Suprapubic skin (tissue), 4 donors: ENCODE results near the gene EMC1. TPM values are rescaled to one million over a fixed set of nuclear protein-coding genes. Genes with fewer than 3 reads are reported as not detected.

Experiments
- DNase-seq, 2 donors: peaks; one replicate each; pipeline ENCODE4 v3.0.0-alpha.2; 2019; ENCODE audit warnings: low spot score in 2 of 2
- H3K27ac ChIP-seq: fragments of 200-600 bp; sonication (generic); one replicate; pipeline ENCODE4 v1.5.1; 2019
- H3K27me3 ChIP-seq: fragments of 200-600 bp; sonication (generic); one replicate; pipeline ENCODE4 v1.5.1; 2019
- H3K36me3 ChIP-seq: fragments of 200-600 bp; sonication (generic); one replicate; pipeline ENCODE4 v1.5.1; 2019
- H3K4me1 ChIP-seq: fragments of 200-600 bp; sonication (generic); one replicate; pipeline ENCODE4 v1.5.1; 2019
- H3K4me3 ChIP-seq: fragments of 200-600 bp; sonication (generic); one replicate; pipeline ENCODE4 v1.5.1; 2019; ENCODE audit warnings: mild to moderate bottlenecking
- H3K9me3 ChIP-seq: fragments of 200-600 bp; sonication (generic); one replicate; pipeline ENCODE4 v1.5.1; 2019
- EP300 ChIP-seq: sonication (generic); formaldehyde crosslinking; IDR thresholded peaks from one replicate; pipeline ENCODE4 v1.6.1; 2017; ENCODE audit warnings: antibody characterized with exemption
- POLR2A ChIP-seq, 2 donors: fragments of 450-650 bp; IDR thresholded peaks; one replicate each; pipeline ENCODE4 v1.6.1; 2017; ENCODE audit warnings: antibody characterized with exemption in 2 of 2, mild to moderate bottlenecking in 2 of 2, moderate library complexity in 2 of 2
- POLR2AphosphoS5 ChIP-seq, 3 donors: sonication (generic); formaldehyde crosslinking; IDR thresholded peaks; one replicate each; pipeline ENCODE4 v1.6.1; 2017; ENCODE audit warnings: antibody characterized with exemption in 3 of 3
- WGBS: methylation state at CpG from one replicate; pipeline ENCODE4 v1.1.5; 2018; 5-methylcytosine and 5-hydroxymethylcytosine counted together
- total RNA-seq, 4 donors: library from RNA; depleted of rRNA; stranded (reverse); fragments of >200 nt; gene quantifications; one replicate each; pipeline ENCODE4 v1.1.0, GENCODE V29; 2016
- TF ChIP-seq, protein P1 (sequence below), 2 donors: fragments of 200-600 bp in 1 of 2; fragments of 450-650 bp in 1 of 2; sonication (generic) in 1 of 2; IDR thresholded peaks; one replicate each; pipeline ENCODE4 v1.5.1; 2016 to 2019; ENCODE audit warnings: antibody characterized with exemption in 2 of 2, mild to moderate bottlenecking in 1 of 2, moderate library complexity in 1 of 2

Gene EMC1
- total RNA-seq, 4 donors from 2014 or later: 33.5 to 83.4 (median 48.9) TPM

DNA sequence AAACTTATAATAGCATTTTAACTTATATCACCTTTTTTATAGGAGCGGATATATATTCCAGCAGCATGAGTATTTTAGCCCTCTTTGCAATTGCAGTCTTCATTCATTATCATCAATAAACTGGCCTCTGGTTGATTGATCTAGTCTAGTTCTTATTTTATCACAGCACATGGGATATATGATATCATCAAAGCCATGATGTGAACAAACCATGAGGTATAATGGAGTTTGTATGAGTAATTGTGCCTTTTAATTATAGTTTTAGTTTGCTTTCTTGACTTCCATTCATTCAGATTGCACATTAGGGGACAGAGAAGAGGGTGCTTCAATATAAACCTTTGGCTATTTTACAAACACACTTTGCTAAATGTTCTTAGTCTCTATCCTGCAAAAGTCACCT is 37.7 kb downstream of the EMC1 start:
- TF ChIP-seq POLR2AphosphoS5 (IDR thresholded peaks at IDR 0.05) (no peak), EP300 (no peak), POLR2A (IDR thresholded peaks at IDR 0.05) (no peak)
- TF ChIP-seq, protein P1, sequence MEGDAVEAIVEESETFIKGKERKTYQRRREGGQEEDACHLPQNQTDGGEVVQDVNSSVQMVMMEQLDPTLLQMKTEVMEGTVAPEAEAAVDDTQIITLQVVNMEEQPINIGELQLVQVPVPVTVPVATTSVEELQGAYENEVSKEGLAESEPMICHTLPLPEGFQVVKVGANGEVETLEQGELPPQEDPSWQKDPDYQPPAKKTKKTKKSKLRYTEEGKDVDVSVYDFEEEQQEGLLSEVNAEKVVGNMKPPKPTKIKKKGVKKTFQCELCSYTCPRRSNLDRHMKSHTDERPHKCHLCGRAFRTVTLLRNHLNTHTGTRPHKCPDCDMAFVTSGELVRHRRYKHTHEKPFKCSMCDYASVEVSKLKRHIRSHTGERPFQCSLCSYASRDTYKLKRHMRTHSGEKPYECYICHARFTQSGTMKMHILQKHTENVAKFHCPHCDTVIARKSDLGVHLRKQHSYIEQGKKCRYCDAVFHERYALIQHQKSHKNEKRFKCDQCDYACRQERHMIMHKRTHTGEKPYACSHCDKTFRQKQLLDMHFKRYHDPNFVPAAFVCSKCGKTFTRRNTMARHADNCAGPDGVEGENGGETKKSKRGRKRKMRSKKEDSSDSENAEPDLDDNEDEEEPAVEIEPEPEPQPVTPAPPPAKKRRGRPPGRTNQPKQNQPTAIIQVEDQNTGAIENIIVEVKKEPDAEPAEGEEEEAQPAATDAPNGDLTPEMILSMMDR (IDR thresholded peaks at IDR 0.05): no peak
- Histone ChIP-seq H3K4me1 (peaks cover 26% of the 10 kb centered on the region), H3K27ac (no peak overlapping the region), H3K27me3 (no peaks in the 10 kb centered on the region), H3K36me3 (peaks cover 37% of the 10 kb centered on the region), H3K4me3 (no peak overlapping the region), H3K9me3 (no peaks in the 10 kb centered on the region)
- 90% methylated on average over 1 of the region's 1 CpG for WGBS
- DNase-seq: no peak

DNA sequence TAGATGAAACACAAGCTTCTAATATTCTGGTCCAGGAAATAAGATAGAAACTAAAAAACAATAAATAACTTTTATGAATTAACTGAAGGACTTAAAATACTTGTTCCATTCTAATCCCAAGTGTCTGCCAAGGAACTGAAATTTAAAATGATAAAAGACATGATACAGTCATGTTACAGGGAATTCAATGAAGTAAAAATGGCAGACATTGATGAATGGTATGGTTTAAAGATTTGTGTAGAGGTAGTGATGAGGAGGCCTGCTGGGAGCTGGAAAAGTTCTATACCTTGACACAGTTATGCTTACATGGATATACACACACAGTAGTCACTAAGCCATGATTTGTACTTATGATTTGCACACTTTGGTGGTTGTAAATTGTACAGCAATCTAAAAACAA is 39.2 kb downstream of the EMC1 start:
- no peak for DNase-seq
- peaks cover 37% of the 10 kb centered on the region for H3K4me1 ChIP-seq
- no peak overlapping the region for H3K27ac ChIP-seq
- H3K36me3 ChIP-seq: peaks cover 26% of the 10 kb centered on the region
- no peaks in the 10 kb centered on the region for H3K27me3 ChIP-seq
- TF ChIP-seq EP300 (no peak), POLR2AphosphoS5 (IDR thresholded peaks at IDR 0.05) (no peak), POLR2A (IDR thresholded peaks at IDR 0.05) (no peak)
- TF ChIP-seq, protein P1 (IDR thresholded peaks at IDR 0.05): no peak
- H3K9me3 ChIP-seq: no peaks in the 10 kb centered on the region
- no peak overlapping the region for H3K4me3 ChIP-seq

- TF ChIP-seq, protein P1 (IDR thresholded peaks at IDR 0.05): no peak
- TF ChIP-seq EP300: peak; percentile 30
- Histone ChIP-seq H3K27me3 (no peaks in the 10 kb centered on the region), H3K27ac (peak overlapping the region; percentile 91), H3K36me3 (peaks cover 17% of the 10 kb centered on the region), H3K4me3 (peak overlapping the region; percentile 92), H3K4me1 (peaks cover 44% of the 10 kb centered on the region), H3K9me3 (no peaks in the 10 kb centered on the region)
- WGBS: 18% methylated on average over 12 of the region's 12 CpGs
- DNase-seq: no peak
Observed at GRCh38 chr1:19210772-19211549, 40.4 kb downstream of the EMC1 start.

DNA sequence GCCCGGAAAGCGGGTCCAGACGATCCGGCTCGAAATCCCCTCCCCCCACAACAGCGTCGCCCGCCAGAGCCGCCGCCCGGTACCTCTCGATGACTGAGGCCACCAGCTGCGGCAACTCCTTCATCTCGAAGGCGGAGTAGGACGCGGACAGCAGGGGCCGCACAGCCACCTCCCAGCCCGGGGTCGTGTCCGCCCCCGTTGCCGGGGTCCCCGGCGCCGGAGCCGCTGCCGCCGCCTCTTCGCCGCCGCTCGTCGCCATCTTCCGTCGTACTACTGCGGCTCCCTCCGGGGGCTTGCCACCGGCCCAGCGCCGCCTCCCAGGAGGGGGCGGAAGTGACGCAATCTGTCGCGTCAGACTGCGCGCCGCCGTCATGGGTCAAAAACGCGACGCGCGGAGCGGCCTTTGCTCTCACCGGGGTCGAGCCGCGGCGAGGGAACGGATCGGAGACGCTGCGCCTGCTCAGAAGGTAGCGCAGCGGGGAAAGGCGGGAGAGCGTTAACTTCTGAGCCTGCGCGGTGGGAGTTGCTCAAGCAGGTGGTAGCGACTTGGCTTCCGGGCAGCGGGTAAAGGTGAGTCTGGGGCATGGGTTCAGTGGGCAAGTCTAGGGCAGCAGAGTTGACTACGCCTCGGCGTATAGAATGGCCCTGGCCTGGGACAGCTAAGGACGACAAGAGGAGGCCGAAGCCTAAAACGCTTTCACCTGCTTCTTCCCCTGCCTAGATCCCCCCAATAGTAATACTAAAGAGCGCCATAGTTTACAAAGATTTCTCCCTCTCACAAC is 41.1 kb downstream of the EMC1 start, which contains the start of gene UBR4:
TSS of gene UBR4 (minus strand) at position 277 of the 782 bp plus-strand sequence. CDS start at position 259, 18 bp downstream.
- Histone ChIP-seq H3K27me3 (no peaks in the 10 kb centered on the region), H3K4me3 (peak within 1 kb of the TSS; percentile 92), H3K27ac (peak within 1 kb of the TSS; percentile 91), H3K9me3 (no peaks in the 10 kb centered on the region), H3K4me1 (peaks cover 48% of the 10 kb centered on the region), H3K36me3 (peaks cover 12% of the 10 kb centered on the region)
- 0% methylated on average over 8 of the region's 80 CpGs for WGBS
- TF ChIP-seq POLR2A (IDR thresholded peaks at IDR 0.05) (peak; percentile 56 to 95), POLR2AphosphoS5 (IDR thresholded peaks at IDR 0.05) (peak; percentile 95 to 98 (median 97)), EP300 (peak; percentile 31)
- TF ChIP-seq, protein P1 (IDR thresholded peaks at IDR 0.05): no peak
- DNase-seq: peak; percentile 95 to 97

DNA sequence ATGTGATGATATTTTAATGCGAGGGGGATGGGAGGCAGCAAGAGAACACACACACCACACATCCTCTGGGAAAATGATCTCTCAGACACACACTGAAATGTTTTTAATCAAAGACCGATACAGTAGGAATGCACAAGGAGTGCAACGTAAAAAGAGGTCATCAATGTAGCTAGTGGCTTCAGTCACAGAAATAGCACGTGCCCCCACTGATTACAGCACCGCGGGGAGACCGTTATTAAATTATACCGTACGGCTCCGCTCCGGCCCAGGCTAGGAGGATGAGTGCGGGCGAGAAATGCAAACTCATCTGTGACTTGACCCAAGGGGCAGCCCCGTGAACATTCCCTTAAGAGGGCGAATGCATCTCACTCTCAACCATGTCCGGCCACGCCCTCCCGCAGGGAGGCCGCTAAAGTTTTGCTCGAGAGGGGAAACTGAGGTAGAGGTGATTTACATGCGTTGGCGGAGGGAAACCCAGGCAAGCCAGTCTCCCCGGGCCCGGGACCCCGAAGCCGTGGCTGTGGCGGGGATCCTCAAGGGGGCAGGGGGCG is 41.8 kb downstream of the EMC1 start:
- Histone ChIP-seq H3K36me3 (peaks cover 10% of the 10 kb centered on the region), H3K27ac (peak overlapping the region; percentile 91), H3K9me3 (no peaks in the 10 kb centered on the region), H3K4me3 (peak overlapping the region; percentile 92), H3K4me1 (peaks cover 51% of the 10 kb centered on the region), H3K27me3 (no peaks in the 10 kb centered on the region)
- DNase-seq: peak in 1 of 2 donors; percentile 78
- under 1% methylated on average over 20 of the region's 28 CpGs for WGBS
- no peak for TF ChIP-seq EP300
- TF ChIP-seq, protein P1 (IDR thresholded peaks at IDR 0.05): no peak
- TF ChIP-seq POLR2AphosphoS5 (IDR thresholded peaks at IDR 0.05): no peak
- no peak for TF ChIP-seq POLR2A (IDR thresholded peaks at IDR 0.05)
